Stromal cell of bone marrow (primary cell): ENCODE results near the gene MGST2.
A peak's percentile ranks its signal among the peaks of the same experiment; 100 is the strongest.

Experiments
- DNase-seq: peaks from one replicate; pipeline ENCODE4 v3.0.0-alpha.2; 2012; ENCODE audit warnings: low read depth

MGST2 gene

DNA sequence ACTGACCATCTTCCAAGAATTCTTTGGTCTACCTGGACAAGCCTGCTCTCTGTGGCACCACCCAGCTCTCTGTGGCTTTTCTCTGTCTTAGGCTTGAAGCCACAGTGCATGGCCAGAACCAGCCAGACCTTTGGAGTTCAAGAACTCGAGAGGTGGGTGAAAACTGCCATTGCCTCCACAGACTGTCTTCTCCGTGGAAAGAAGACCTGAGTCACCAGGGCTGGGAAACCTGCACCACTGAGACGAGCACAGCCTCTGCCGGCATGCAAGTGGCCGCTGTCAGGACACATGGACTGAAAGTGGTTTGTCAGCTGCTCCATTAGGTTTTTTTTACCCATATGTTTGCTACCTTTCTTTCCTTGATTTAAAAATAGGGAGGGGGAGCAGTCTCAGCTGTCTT, 74.5 kb downstream of the MGST2 start:
- DNase-seq, result no peak

DNA sequence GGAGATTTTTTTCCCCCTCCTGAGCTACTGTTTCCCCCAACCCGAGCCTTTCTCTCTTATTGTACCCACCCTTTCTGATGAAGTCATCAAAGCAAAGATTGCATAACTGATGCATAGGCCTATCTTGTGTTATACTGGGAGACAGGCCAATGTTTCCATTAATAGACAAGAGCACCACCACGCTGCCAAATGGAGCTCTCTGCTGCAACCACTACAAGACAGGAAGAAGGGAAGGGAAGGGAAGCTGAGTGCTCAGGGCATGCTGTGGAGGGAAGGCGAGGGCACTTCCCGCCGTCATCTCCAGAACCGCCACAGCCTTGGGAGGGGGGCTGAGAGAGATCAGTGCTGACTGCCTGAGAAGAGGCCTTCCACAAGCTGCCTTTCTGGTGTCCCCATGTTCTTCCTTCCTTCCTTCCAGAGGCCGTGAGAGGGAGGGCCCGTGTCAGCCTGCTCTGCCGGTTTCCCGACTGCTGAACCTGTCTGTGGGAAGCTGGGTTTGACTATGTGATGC, 75.0 kb downstream of the MGST2 start:
- peak; percentile 91 for DNase-seq

DNA sequence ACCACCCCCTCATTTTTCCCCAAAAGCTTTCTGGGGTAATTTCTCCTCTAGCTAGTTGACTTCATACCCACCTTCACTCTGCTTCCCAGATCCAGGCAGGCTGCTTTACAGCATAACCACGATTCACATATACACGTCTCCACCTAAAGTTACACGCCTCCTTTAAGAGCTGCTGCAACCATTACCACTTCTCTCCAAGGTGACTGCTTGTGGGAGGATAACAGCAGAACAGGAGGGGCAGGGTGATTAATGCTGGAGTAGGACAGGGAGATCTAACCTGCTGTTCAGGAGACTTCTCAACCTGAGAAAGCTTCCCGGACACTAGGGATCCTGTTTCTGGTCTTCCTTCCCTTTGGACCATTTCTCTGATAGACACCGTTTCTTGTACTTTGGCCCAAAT, 77.4 kb downstream of the MGST2 start:
- no peak for DNase-seq

DNA sequence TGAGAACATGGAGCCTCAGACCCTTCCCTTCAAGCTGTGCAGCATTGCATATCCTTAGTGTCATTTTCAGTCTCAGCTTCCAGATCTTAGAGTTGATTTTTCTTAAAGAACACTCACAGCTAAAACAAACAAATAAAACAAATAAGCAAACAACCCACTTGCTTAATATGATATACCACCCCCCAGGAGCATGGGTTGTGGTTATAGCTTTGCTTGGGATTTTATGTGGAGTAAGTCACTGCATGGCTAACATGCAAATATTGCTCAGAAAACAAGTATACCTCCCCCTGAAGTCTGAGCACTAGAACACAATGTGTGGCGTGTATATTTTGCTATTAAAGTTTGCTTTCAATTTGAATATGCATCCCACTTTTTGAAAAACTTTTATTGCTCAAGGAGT, 78.6 kb downstream of the MGST2 start:
- DNase-seq, result no peak

DNA sequence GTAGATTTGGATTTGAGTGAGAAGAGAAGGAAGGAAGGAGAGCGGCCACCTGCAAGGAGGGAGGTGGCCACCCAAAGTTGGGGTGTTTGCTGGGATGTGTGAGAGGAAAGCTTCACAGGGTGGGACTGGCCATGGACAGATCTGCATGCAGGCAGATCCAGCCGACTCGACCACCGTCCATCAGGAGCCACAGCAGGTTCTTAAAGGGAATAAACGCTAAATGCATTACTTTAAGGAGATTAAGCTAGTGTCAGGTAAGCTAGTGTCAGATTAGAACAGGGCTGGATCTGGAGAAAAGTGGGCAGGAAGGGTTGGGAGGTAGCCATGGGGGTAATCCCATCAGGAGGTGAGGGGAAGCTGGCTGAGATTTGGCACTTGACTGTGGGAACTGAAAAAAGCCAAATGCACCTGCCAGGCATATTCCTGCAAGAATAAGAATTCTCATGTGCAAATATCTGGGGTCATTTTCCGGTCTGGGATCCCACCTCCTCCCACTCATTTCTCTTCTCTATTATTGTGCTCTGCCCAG, 79.6 kb downstream of the MGST2 start:
- DNase-seq, result no peak

DNA sequence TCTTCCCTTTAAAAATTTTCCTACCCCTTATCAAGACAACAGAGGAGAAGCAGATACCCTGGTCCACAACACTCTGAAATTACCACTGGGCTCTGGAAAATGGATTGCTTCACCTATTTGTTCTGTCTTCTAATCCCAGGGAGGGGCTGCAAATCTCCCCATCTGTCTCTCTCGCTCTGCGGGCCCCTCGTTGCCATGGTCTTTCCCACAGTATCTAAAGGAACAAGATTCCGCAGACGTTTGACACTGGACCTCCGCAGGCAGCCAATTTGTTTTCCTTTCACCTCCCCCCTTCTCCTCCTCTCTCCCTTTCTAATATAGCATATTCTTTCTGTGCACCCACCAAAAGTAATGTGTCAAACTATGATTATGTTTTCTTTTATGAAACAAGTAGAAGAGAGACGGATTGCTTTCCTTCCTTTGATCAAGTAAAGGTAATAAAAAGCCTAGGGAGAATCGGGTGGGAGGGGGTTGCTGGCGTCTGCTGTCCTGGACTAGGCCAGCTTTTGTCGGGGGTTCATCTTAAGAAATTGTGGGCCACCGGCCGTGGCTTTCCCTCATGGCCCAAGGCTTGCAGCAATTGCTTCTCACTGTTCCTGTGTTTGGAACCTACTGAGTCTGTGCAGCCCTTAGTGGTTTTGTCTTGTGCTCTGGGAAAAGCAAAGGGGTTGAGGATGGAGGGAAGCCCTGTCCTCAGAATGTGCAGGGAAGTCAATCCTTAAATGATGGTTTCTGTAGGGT, 81.0 kb downstream of the MGST2 start:
- DNase-seq, result no peak

DNA sequence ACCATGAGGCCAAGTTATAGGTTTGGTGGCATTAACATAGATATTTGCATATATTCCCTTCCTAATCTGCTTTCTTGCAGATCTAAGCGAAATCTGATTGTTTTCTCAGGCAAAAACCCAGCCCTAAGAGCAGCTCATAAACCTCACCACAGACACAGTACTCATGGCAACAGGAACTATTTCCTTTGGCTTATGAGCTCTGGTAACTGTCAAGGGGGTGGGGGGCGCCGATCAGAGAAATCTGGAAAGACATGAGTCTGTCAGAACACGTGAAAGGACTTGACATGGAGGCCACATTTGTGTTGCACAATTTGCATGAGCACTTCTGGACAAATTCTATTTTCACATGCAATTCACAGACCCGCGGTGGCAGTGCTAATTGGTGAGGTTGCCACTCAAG, 83.7 kb downstream of the MGST2 start:
- peak; percentile 52 for DNase-seq

DNA sequence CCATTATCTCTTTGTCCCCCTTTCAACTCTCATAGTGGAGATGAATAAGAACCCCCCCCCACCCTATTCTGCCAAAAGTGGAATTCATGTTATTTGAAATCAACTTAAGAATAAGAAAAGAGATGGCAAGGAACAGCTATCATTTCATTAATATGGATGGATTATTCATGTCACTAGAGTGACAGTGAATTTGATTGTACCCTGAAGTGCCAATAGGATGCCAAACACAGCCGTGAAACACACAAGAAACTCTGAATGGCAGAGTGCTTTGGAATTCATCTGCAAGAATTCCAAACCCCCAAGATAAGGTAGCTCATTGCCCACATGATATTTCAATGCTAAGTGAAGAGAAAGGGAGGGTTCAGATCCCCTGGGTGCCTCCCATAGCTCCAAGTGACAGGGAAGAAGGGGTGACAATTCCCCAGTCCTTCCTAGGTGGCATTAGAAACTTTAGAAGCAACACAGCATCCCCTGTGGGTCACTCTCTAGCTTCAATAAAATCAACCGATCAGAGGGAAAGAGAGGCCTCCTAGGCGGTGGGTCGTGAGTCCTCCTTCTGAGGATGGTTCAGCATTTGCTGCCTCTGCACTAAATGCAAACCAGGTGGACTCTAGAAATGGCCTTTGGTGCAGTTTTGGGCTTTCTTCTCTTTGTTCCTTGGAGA, 84.3 kb downstream of the MGST2 start:
- DNase-seq, result no peak

DNA sequence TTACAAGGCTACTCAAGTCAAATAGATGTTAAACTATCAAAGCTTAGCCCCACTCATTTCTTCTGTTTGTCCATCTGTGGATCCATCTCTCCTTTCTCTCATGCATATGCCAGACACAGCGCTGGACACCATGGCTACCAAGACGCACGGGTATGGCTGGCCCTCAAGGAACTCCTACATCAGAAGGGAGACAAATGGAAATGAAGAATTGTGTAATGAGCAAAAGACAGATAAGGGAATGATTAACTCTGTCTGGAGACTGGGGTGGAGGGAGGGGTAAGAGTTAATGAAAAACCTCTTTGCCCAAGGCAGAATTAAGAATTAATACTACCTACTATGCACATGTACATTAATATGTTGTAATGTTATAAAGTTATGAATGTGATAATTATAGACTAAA, 88.1 kb downstream of the MGST2 start:
- DNase-seq, result no peak
